Measurements from ENCODE around the gene PAPOLA.

DNA sequence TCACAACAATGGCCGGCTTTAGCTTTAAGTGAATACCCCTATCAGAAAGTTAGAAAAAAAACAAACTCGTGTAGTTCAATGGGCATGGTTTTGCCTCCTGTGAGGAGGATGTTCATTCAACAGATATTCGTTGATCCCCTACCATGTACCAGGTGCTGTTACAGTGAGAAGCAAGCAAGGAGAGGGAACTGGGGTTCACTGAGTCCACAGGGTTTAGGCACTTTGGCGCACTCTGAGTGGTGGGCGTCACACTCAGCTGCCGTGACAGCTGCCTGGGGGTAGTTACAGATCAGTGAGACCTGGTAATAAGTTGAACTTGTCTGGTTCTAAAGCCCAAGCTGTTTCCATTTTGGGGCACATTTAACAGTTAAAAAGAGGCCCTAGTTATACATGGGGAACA is 74.2 kb downstream of the PAPOLA start:
- TF ChIP-seq TAF1 (IDR thresholded peaks at IDR 0.05; ENCODE audit: low read depth) (no peak), FOXM1 (IDR thresholded peaks at IDR 0.05; ENCODE audit: borderline replicate concordance, low read depth) (no peak), YY1 (IDR thresholded peaks at IDR 0.05; ENCODE audit: low read depth) (no peak), TEAD4 (IDR thresholded peaks at IDR 0.05) (no peak), ZBTB7A (IDR thresholded peaks at IDR 0.05; ENCODE audit: low read depth) (no peak), EP300 (IDR thresholded peaks at IDR 0.05; ENCODE audit: borderline replicate concordance) (no peak), EGR1 (IDR thresholded peaks at IDR 0.05) (no peak), CREB1 (IDR thresholded peaks at IDR 0.05; ENCODE audit: low read depth) (no peak), TCF12 (IDR thresholded peaks at IDR 0.05; ENCODE audit: low read depth) (no peak), RAD21 (IDR thresholded peaks at IDR 0.05; ENCODE audit: low read depth) (no peak)
- TF ChIP-seq, protein P1, sequence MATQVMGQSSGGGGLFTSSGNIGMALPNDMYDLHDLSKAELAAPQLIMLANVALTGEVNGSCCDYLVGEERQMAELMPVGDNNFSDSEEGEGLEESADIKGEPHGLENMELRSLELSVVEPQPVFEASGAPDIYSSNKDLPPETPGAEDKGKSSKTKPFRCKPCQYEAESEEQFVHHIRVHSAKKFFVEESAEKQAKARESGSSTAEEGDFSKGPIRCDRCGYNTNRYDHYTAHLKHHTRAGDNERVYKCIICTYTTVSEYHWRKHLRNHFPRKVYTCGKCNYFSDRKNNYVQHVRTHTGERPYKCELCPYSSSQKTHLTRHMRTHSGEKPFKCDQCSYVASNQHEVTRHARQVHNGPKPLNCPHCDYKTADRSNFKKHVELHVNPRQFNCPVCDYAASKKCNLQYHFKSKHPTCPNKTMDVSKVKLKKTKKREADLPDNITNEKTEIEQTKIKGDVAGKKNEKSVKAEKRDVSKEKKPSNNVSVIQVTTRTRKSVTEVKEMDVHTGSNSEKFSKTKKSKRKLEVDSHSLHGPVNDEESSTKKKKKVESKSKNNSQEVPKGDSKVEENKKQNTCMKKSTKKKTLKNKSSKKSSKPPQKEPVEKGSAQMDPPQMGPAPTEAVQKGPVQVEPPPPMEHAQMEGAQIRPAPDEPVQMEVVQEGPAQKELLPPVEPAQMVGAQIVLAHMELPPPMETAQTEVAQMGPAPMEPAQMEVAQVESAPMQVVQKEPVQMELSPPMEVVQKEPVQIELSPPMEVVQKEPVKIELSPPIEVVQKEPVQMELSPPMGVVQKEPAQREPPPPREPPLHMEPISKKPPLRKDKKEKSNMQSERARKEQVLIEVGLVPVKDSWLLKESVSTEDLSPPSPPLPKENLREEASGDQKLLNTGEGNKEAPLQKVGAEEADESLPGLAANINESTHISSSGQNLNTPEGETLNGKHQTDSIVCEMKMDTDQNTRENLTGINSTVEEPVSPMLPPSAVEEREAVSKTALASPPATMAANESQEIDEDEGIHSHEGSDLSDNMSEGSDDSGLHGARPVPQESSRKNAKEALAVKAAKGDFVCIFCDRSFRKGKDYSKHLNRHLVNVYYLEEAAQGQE (IDR thresholded peaks at IDR 0.05; ENCODE audit: low read depth), result no peak
- TF ChIP-seq, protein P2, sequence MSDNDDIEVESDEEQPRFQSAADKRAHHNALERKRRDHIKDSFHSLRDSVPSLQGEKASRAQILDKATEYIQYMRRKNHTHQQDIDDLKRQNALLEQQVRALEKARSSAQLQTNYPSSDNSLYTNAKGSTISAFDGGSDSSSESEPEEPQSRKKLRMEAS (IDR thresholded peaks at IDR 0.05), result no peak
- TF ChIP-seq, protein P3, sequence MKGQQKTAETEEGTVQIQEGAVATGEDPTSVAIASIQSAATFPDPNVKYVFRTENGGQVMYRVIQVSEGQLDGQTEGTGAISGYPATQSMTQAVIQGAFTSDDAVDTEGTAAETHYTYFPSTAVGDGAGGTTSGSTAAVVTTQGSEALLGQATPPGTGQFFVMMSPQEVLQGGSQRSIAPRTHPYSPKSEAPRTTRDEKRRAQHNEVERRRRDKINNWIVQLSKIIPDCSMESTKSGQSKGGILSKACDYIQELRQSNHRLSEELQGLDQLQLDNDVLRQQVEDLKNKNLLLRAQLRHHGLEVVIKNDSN (IDR thresholded peaks at IDR 0.05), result no peak
